Activated CD8-positive, alpha-beta T cell treated with anti-CD3 and anti-CD28 coated beads for 36 hours (primary cell): ENCODE data around the gene PANX2. TPM values are rescaled to one million over a fixed set of nuclear protein-coding genes. Genes with fewer than 3 reads are reported as not detected.

Source experiments
- ATAC-seq: fragments of 200-7000 bp; cut with Tn5 transposase; one replicate; pipeline ENCODE4 v1.10.0; 2021; ENCODE audit warnings: mild to moderate bottlenecking, moderate library complexity
- CTCF ChIA-PET: fragments of 350-600 bp; sonication (Branson Sonifier 250); formaldehyde crosslinking; loops from one replicate; lab custom pipeline; 2021; ENCODE audit warnings: antibody characterized with exemption; lab: Charles Lee
- POLR2A ChIA-PET: fragments of 350-600 bp; sonication (Branson Sonifier 250); formaldehyde crosslinking; loops from one replicate; lab custom pipeline; 2021; ENCODE audit warnings: antibody characterized with exemption; lab: Charles Lee
- DNase-seq: peaks from one replicate; pipeline ENCODE4 v3.0.0-alpha.2; 2020
- H3K27ac Mint-ChIP-seq: one replicate; pipeline ENCODE4 v1.8.0; 2021; ENCODE audit warnings: mild to moderate bottlenecking, mixed read lengths
- H3K27me3 Mint-ChIP-seq: one replicate; pipeline ENCODE4 v1.8.0; 2021; ENCODE audit warnings: mixed read lengths
- H3K36me3 Mint-ChIP-seq: one replicate; pipeline ENCODE4 v1.8.0; 2021; ENCODE audit warnings: low read depth, mixed read lengths
- H3K4me1 Mint-ChIP-seq: one replicate; pipeline ENCODE4 v1.8.0; 2021; ENCODE audit warnings: low read depth, mixed read lengths
- H3K4me3 Mint-ChIP-seq: one replicate; pipeline ENCODE4 v1.8.0; 2021; ENCODE audit warnings: mild to moderate bottlenecking, moderate library complexity, mixed read lengths
- H3K9me3 Mint-ChIP-seq: one replicate; pipeline ENCODE4 v1.8.0; 2021; ENCODE audit warnings: mixed read lengths
- CTCF ChIP-seq: fragments of 200-600 bp; IDR thresholded peaks from one replicate; pipeline ENCODE4 v1.8.0; 2022; ENCODE audit warnings: antibody characterized with exemption, mild to moderate bottlenecking
- intact Hi-C: fragments of 100-400 bp; cut with micrococcal nuclease; formaldehyde crosslinking; loops from one replicate; pipeline ENCODE4 v1.10.0; 2022
- total RNA-seq, 2 experiments: library from RNA; stranded (reverse); gene quantifications; one replicate each; pipeline ENCODE4 v1.2.3, GENCODE V29; 2021

The PANX2 gene
- total RNA-seq, result 1 to 10 TPM; 3.3 to 3.9 TPM

GRCh38 chr22:50170453-50171318 lies at the start of gene PANX2:
PANX2 (plus strand) TSS chr22:50170731; CDS start chr22:50170731, 0 bp downstream.
- peaks cover 5% of the 10 kb centered on the region for H3K4me1 Mint-ChIP-seq
- H3K27me3 Mint-ChIP-seq, result peaks cover 36% of the 10 kb centered on the region
- H3K9me3 Mint-ChIP-seq, result no peaks in the 10 kb centered on the region
- POLR2A ChIA-PET, result interaction anchor here (1.0 to 1.3 kb wide), 4 partner anchors 16 to 31 kb away, joined by 3 to 8 read pairs (median 5); no protein-coding TSS in a partner anchor
- no peak for TF ChIP-seq CTCF
- intact Hi-C loops, result no loop called here
- CTCF ChIA-PET, result no interaction called here
- no peak for DNase-seq
- peak within 1 kb of the TSS; percentile 34 for H3K27ac Mint-ChIP-seq
- no peak for ATAC-seq
- H3K4me3 Mint-ChIP-seq, result peak within 1 kb of the TSS; percentile 68
- no peaks in the 10 kb centered on the region for H3K36me3 Mint-ChIP-seq

- ATAC-seq (no peak), DNase-seq (no peak)
- Mint-ChIP-seq H3K27ac (no peak overlapping the region), H3K36me3 (no peaks in the 10 kb centered on the region), H3K4me1 (no peaks in the 10 kb centered on the region), H3K9me3 (peaks cover 15% of the 10 kb centered on the region), H3K4me3 (no peak overlapping the region), H3K27me3 (peaks cover 1% of the 10 kb centered on the region)
- intact Hi-C loops, result no loop called here
- no peak for TF ChIP-seq CTCF
- ChIA-PET POLR2A (no interaction called here), CTCF (no interaction called here)
Observed at GRCh38 chr22:50121202-50121740, 49.3 kb upstream of the PANX2 start.

GRCh38 chr22:50123119-50123518 lies 47.4 kb upstream of the PANX2 start:
- H3K27me3 Mint-ChIP-seq, result peaks cover 1% of the 10 kb centered on the region
- no peaks in the 10 kb centered on the region for H3K4me1 Mint-ChIP-seq
- peaks cover 15% of the 10 kb centered on the region for H3K9me3 Mint-ChIP-seq
- no peak overlapping the region for H3K27ac Mint-ChIP-seq
- no peak overlapping the region for H3K4me3 Mint-ChIP-seq
- ChIA-PET CTCF (interaction anchor here (0.6 kb wide), 1 partner anchor 356 kb away, joined by 3 read pairs; no protein-coding TSS in a partner anchor), POLR2A (interaction anchor here (0.9 kb wide), 1 partner anchor 12 kb away, joined by 3 read pairs; no protein-coding TSS in a partner anchor)
- H3K36me3 Mint-ChIP-seq, result no peaks in the 10 kb centered on the region
- no peak for ATAC-seq
- DNase-seq, result no peak
- no peak for TF ChIP-seq CTCF
- intact Hi-C loops, result no loop called here

- TF ChIP-seq CTCF, result no peak
- DNase-seq (no peak), ATAC-seq (no peak)
- ChIA-PET CTCF (interaction anchor here (1.2 to 2.1 kb wide), 2 partner anchors 12 to 24 kb away, joined by 3 to 5 read pairs; no protein-coding TSS in a partner anchor), POLR2A (interaction anchor here (1.3 kb wide), 1 partner anchor 8 kb away, joined by 3 read pairs; no protein-coding TSS in a partner anchor)
- no peaks in the 10 kb centered on the region for H3K4me1 Mint-ChIP-seq
- peaks cover 15% of the 10 kb centered on the region for H3K9me3 Mint-ChIP-seq
- H3K27ac Mint-ChIP-seq, result no peak overlapping the region
- no peaks in the 10 kb centered on the region for H3K36me3 Mint-ChIP-seq
- no peak overlapping the region for H3K4me3 Mint-ChIP-seq
- H3K27me3 Mint-ChIP-seq, result peaks cover 4% of the 10 kb centered on the region
- intact Hi-C loops, result no loop called here
Observed at GRCh38 chr22:50125029-50125428, 45.5 kb upstream of the PANX2 start.
